HG03469 (cell line): ENCODE measurements around the gene SLC26A4.
A peak's percentile ranks its signal among the peaks of the same experiment; 100 is the strongest.

ENCODE experiments used
- ATAC-seq: cut with Tn5 transposase; IDR thresholded peaks from one replicate; pipeline ENCODE4 v1.9.1; 2021; ENCODE audit warnings: mild to moderate bottlenecking, moderate library complexity, moderate number of reproducible peaks; ENCODE audit not compliant: unreplicated experiment

SLC26A4 gene

GRCh38 chr7:107743567-107744344 is 83.1 kb downstream of the SLC26A4 start, which contains the start of gene CBLL1:
Gene CBLL1 (plus strand): TSS chr7:107744142. CDS start chr7:107744164, 22 bp downstream.
- ATAC-seq = peak; percentile 78

- ATAC-seq = peak; percentile 15
Observed at GRCh38 chr7:107744345-107744750, 83.7 kb downstream of the SLC26A4 start.

GRCh38 chr7:107746006-107746405 is 85.4 kb downstream of the SLC26A4 start:
- ATAC-seq = no peak

GRCh38 chr7:107751113-107751512 is 90.5 kb downstream of the SLC26A4 start:
- no peak for ATAC-seq

GRCh38 chr7:107754642-107755041 is 94.0 kb downstream of the SLC26A4 start:
- no peak for ATAC-seq

- no peak for ATAC-seq
Observed at GRCh38 chr7:107758667-107759066, 98.0 kb downstream of the SLC26A4 start.

GRCh38 chr7:107767391-107767790 is 106.8 kb downstream of the SLC26A4 start:
- no peak for ATAC-seq
